ENCODE measurements around the gene WRAP53.
A peak's percentile ranks its signal among the peaks of the same experiment; 100 is the strongest.

DNA sequence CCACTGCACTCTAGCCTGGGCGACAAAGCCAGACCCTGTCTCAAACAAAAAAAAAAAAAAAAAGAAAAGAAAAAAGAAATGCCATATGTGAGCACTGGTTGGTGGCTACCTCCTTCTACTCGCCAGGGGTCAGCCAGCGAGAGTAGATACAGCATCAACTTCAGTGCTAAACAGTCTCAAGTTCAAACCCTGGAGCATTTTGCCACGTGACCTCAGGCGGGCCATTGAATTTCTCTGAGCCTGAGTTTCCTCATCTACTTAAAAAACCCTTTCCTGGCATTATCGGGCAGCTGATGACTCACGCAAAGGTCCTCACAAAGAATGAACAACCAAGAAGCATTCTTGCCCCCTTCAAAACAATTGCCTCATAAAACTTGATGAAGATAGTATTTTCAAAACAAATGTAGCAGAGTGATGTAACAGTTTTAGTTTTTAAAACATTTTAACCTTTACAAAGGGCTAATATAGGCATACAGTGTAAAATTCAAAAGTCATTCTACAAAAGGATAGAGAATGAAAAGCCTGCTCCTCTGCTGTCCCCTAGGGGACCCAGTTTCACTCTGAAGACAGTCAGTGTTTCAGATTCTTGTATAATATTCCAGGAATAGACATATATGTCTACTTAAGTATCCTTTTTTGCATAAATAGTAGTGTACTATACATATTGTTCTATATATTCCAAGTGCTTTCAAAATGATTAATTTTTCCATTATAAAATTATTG lies 57.6 kb downstream of the WRAP53 start:
- TF ChIP-seq, protein P1, sequence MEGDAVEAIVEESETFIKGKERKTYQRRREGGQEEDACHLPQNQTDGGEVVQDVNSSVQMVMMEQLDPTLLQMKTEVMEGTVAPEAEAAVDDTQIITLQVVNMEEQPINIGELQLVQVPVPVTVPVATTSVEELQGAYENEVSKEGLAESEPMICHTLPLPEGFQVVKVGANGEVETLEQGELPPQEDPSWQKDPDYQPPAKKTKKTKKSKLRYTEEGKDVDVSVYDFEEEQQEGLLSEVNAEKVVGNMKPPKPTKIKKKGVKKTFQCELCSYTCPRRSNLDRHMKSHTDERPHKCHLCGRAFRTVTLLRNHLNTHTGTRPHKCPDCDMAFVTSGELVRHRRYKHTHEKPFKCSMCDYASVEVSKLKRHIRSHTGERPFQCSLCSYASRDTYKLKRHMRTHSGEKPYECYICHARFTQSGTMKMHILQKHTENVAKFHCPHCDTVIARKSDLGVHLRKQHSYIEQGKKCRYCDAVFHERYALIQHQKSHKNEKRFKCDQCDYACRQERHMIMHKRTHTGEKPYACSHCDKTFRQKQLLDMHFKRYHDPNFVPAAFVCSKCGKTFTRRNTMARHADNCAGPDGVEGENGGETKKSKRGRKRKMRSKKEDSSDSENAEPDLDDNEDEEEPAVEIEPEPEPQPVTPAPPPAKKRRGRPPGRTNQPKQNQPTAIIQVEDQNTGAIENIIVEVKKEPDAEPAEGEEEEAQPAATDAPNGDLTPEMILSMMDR (optimal IDR thresholded peaks at IDR 0.05 in 1 of 3, IDR thresholded peaks at IDR 0.05 in 1 of 3, conservative IDR thresholded peaks at IDR 0.05 in 1 of 3; ENCODE audit: extremely low read depth in 1 of 3, insufficient read depth in 2 of 3, low read length in 3 of 3): peak in 1 of 3 experiments; percentile 7
- TF ChIP-seq EZH2 (IDR thresholded peaks at IDR 0.05; ENCODE audit: low read length): no peak
